ENCODE data around the gene GABARAPL1.

DNA sequence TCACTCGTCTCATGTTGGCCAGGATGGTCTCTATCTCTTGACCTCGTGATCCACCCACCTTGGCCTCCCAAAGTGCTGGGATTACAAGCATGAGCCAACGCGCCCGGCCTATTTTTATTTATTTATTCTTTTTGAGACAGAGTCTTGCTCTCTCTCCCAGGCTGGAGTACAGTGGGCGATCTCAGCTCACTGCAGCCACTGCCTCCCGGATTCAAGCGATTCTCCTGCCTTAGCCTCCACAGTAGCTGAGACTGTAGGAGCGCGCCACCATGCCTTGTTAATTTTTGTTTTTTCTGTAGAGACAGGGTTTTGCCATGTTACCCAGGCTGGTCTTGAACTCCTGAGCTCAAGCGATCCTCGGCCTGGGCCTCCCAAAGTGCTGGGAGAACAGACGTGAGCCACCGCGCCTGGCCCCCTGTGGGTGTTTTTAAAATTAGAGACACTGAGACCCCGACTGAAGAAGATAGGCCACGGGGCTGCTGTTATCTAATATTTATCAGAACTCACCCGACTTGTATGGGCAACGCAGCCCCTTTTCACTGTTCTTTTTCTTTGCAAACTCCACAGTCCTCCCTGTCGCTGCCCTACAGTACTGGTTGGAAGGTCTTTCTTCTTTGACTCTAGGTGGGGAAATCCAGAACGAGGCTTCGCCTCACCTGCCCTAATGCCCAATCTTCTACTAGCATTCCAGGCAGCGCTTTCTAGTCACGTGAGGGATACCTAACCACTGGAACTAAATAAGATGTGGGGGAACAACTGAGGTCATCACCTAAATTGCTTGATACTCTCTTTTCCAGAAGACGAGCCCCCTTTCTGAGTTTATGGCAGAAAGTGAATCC is 1.4 kb upstream of the GABARAPL1 start:
- TF ChIP-seq, protein P1, sequence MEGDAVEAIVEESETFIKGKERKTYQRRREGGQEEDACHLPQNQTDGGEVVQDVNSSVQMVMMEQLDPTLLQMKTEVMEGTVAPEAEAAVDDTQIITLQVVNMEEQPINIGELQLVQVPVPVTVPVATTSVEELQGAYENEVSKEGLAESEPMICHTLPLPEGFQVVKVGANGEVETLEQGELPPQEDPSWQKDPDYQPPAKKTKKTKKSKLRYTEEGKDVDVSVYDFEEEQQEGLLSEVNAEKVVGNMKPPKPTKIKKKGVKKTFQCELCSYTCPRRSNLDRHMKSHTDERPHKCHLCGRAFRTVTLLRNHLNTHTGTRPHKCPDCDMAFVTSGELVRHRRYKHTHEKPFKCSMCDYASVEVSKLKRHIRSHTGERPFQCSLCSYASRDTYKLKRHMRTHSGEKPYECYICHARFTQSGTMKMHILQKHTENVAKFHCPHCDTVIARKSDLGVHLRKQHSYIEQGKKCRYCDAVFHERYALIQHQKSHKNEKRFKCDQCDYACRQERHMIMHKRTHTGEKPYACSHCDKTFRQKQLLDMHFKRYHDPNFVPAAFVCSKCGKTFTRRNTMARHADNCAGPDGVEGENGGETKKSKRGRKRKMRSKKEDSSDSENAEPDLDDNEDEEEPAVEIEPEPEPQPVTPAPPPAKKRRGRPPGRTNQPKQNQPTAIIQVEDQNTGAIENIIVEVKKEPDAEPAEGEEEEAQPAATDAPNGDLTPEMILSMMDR (IDR thresholded peaks at IDR 0.05) = no peak
- TF ChIP-seq POLR2A (IDR thresholded peaks at IDR 0.05) = no peak
